NCI-H1092 treated with DMSO at 0.1 percent for 48 hours (cell line): Measurements from ENCODE around the gene SLC35E2B.

Experiments
- DNase-seq: peaks from one replicate; lab custom pipeline; 2025; lab: John Stamatoyannopoulos, UW

SLC35E2B gene

GRCh38 chr1:1609822-1610485, 82.6 kb downstream of the SLC35E2B start:
- no peak for DNase-seq
